ENCODE results near the gene CHAD.
"Not testable (repeated sequence)": the region's sequence is repeated elsewhere in the genome, so short reads cannot be mapped to it uniquely, and the experiment has no call there.

CHAD gene

DNA sequence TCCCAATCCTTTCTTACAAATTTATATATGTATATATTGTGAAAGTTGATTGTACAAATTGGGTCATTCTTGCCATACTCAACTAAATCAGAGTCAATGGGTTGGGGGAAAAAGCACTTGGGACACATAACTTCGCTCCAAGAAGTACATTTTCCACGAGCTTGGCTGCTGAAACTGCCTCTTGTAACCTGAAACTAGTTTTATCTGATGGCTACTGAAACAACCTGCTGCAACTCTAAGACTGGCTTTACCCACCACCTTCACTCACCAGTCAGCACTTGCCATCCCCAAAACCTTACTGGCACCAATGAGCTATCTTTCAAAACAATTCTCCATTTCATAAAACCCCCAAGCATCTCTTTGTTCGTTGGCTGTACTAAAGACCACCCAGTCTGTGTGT lies 25.1 kb upstream of the CHAD start:
- no peak for DNase-seq (ENCODE audit: low read depth in 2 of 2)

DNA sequence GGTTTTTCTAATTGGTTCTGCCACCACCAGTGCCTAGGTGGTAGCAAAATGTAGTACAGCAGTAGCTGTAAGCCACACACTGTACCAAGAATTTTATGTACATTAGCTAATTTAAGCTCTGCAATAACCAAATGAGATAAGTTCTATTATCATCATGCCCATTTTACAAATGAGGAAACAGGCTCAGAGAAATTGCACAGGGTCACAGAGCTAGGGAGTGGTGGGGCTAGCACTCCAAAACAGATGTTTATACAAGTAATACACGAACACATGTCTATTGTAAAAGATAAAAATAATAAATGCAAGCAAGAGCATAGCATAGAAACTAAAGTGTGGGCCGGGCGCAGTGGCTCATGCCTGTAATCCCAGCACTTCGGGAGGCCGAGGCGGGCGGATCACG lies 23.5 kb upstream of the CHAD start:
- no peak for DNase-seq (ENCODE audit: low read depth in 2 of 2)

DNA sequence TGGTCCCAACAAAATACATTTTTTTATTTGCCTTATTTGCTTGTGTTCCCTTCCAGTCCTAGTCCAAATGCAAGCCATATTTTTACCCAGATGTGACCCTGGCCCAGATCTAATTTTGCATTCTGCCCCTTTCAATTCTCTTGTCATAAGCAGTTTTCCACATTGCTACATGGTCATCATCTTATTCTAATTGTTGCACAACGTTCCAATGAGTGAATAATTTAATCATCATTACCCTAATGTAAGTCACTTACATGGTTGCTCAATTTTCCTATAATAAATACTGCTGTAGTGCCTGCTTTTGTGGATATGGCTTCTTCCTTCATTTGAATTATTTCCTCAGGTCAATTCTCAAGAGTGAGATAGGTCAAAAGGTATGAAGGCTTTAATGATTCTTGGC lies 22.8 kb upstream of the CHAD start:
- no peak for DNase-seq (ENCODE audit: low read depth in 2 of 2)

DNA sequence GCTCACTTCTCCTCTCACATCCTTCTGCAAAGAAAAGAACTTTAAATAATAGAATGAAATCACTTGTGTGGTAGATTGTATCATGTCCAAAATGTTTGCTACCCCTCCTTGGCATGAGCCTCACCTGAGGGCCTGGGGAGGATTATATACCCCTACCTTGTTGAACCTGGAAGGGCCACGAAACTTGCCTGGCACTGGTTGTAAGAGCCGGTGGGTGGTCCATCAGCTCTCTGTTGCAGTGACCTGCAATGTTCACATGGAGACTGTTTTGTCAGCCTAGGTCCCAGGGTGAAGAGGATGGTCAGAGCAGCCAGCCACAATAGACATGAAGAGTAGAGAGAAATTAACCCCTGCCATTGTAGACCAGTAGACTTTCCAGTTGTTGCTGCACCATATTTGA lies 20.2 kb upstream of the CHAD start:
- no peak for DNase-seq (ENCODE audit: low read depth in 2 of 2)

DNA sequence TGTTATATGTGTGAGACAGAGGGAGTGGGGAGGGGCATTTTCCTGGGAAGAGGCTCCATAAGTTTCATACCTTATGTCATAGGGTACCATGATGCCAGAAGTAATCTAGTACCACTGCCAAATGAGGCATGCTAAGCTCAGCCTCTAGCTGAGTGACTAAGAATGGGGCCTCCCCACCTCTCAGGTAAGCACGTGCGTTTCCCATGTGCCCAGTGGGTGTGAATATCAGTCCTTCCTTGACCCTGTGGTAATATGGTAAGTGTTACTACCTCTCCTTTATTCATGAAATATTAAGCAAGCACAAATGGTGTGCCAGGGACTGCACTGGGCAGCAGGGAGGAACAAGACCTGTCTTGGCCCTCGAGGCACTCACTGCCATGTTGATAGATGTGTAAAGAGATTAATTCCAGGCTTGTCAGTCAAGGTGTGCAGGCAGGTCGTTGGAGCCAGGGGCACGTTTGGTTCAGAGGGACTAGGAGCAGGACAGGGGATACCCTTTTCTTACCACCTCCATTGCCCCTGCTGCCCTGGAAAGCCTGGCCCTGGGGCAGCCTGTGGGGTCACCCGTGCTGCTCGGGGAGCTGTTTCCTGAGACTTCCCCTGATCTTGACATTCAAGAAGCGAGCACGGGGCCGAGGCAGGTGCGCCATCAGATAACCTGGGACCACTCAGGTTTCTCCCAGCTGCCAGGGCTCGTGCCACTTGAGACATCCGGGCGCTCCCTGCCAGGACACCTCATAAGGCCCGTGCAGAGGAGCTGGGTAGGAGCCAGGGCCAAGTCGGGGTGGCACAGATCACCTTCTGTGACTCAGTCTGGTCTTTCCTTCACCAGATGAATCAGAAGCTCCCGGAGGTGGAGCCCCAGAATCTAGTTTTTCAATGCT lies 18.8 kb upstream of the CHAD start:
- no peak for DNase-seq (ENCODE audit: low read depth in 2 of 2)

DNA sequence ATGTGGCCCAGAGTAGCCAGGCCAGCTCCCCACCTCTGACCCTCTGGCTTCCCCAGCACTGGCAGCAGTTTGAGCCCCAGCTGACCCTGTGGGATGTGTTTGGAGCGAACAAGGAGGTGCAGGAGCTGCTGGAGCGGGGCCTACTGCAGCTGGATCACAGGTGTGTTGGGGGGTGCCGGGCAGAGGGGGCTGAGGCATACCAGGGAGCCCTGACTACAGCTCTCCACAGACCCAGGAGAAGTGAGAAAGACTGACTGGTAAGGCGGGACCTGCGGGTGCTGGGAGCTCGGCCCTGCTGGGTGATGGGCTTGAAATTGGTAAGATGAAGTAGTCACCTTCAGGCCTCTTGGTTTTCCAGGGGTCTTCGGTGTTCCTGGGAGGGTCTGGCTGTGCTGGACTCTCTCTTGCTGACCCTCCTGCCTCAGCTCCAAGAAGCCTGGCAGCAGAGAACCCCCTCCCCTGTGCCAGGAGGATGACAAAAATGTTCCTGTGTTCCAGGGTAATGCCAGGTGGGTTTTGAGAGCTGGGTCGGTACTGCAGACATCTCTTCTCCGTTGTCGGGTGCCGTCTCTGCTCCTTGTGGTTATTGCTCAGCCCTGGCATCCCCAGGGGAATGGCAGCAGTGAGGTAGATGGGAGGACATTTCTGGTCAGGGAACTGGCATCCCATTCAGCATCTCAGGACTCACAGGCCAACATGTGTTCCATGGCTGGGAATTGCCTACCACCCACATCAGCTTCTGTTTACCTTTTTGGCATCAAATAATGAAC lies 15.9 kb upstream of the CHAD start:
- DNase-seq (ENCODE audit: low read depth in 2 of 2) = no peak

DNA sequence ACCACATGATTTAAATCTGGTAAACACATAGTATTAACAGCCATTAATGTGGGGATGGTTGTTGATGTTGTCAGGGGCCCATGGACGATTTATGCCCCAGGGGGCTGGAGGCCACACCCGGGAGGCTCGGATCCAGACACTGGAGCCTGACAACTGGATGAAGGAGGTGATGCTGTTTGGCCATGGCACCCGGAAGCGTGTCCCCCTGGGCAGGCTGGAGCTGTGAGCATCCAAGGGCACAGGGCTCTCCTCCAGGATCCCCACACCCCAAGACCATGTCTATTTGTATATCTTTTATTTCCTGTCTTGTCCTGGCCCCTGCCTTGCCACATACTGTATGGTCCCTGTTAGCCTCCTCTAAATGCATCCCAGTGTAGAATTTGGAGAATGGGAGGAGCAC lies 14.6 kb upstream of the CHAD start:
- DNase-seq (ENCODE audit: low read depth in 2 of 2) = no peak

DNA sequence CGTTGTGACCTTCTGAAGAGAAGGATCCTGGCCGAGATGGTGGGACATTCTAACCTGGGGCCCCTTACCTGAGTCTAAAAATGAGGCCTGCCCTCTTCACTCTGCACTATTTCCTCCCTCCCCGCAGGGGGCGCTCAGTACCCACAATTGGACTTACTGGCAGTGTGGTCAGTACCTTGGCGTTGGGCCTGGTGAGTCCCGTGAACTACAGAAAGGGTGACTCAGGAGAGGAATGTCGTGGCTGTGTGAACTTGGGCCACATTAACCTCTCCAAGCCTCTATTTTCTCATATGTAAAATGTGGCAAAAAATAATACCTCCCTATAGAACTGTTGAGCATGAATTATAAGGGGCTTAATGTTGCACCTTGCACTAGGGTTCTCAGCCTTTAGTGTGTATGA lies 13.8 kb upstream of the CHAD start:
- DNase-seq (ENCODE audit: low read depth in 2 of 2) = peak; percentile 52 to 74

DNA sequence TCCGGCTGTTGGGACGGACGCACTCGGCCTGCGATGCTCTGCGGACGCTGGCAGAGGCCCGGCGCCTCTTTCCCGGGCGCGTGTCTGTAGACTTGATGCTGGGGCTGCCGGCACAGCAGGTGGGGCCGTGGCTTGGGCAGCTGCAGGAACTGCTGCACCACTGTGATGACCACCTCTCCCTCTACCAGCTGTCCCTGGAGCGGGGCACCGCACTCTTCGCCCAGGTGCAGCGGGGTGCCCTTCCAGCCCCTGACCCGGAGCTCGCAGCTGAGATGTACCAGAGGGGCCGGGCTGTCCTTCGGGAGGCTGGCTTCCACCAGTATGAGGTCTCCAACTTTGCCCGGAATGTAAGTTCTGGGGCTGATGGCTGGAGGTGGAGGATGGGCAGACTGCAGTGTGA lies 13.4 kb upstream of the CHAD start:
- no peak for DNase-seq (ENCODE audit: low read depth in 2 of 2)

DNA sequence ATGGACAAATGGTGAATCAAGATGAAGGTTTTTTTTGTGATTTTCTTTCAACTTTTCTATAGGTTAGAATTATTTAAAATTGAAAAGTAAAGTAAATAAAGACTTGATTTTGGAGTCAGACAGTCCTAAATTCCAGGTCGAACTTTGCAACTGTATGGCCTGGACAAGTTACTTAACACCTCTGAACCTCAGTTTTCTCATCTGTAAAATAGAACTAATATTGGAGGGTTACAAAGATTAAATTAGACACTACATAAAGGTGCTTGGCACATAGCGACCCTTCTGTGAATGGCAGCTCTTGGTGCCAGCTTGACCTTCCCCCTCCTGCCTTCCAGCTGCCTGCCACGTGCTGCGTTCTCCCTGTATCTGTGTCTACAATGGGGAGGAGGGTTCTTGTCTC lies 13.0 kb upstream of the CHAD start:
- DNase-seq (ENCODE audit: low read depth in 2 of 2) = no peak

DNA sequence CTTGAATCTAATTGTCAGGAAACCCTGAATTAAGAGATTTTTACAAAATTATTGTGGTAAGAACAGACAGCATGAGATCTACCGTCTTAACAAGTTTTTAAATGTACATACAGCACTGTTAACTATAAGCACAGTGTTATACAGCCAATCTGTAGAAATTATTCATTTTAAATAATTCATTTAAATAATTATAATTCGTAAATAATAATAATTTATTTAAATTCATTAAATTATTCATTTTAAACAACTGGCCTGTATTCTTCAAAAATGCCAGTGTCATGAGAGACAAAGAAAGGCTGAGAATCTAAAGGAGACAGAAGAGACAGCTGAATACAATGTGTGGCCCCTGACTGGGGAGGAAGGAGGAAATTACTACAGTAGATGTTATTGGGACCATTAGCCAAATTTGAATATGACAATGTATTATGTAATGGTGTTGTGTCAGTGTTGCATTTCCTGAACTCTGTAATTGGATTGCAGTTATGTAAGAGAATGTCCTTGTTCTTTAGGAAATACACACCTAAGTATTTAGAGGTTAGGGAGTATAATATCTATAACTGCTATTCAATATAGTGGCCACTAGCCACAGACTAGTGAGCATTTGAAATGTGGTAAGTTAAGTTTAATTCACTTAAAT lies 12.3 kb upstream of the CHAD start:
- DNase-seq (ENCODE audit: low read depth in 2 of 2) = no peak

DNA sequence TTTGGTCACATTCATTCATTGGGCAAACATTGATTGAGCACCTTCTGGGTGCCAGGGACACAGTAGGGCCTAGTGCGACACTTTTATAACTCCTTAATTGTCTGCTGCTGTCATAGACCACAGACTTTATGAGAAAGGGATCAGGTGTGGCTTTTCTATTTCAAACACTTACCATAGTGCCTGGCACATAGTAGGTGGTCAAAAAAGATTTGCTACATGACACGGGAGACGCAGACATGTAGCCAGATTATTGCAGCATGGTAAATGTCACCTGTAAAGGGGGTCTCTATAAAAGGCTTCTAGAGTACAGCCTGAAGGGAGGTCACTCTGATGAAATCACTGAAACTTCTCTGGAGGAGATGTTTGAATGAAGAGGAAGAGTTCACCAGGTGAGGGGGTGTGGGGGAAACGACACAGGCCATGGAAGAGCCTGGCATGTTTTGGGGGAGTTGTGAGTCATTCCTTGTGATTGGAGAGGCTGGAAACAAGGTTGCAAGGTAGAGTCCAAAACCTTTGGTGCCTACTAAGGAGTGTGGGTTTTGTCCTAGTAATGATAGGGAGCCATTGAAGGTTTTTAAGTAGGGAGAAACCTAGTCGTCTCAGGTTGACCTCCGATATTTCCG lies 11.6 kb upstream of the CHAD start:
- DNase-seq (ENCODE audit: low read depth in 2 of 2) = no peak

DNA sequence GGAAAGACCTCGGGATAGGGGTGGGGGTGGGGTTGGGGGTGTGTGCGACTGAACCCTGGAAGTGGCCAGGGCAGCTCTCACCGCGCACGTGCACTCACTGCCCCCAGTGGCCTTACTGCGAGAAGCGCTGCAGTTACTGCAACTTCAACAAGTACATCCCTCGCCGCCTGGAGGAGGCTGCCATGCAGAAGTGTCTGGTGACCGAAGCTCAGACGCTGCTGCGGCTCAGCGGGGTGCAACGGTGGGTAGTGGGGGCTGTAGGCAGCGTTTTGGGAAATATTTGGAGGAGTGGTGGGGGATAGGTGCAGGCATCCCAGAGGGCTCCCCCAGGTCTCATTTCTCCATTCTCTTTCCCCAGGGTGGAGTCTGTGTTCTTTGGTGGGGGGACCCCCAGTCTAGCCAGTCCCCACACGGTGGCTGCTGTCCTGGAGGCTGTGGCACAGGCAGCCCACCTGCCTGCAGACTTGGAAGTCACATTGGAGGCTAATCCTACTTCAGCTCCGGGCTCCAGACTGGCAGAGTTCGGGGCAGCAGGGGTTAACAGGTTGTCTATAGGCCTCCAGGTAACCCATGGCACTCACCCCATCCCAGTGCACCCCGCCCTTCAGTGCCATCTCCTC lies 11.0 kb upstream of the CHAD start:
- peak; percentile 37 to 56 for DNase-seq (ENCODE audit: low read depth in 2 of 2)

DNA sequence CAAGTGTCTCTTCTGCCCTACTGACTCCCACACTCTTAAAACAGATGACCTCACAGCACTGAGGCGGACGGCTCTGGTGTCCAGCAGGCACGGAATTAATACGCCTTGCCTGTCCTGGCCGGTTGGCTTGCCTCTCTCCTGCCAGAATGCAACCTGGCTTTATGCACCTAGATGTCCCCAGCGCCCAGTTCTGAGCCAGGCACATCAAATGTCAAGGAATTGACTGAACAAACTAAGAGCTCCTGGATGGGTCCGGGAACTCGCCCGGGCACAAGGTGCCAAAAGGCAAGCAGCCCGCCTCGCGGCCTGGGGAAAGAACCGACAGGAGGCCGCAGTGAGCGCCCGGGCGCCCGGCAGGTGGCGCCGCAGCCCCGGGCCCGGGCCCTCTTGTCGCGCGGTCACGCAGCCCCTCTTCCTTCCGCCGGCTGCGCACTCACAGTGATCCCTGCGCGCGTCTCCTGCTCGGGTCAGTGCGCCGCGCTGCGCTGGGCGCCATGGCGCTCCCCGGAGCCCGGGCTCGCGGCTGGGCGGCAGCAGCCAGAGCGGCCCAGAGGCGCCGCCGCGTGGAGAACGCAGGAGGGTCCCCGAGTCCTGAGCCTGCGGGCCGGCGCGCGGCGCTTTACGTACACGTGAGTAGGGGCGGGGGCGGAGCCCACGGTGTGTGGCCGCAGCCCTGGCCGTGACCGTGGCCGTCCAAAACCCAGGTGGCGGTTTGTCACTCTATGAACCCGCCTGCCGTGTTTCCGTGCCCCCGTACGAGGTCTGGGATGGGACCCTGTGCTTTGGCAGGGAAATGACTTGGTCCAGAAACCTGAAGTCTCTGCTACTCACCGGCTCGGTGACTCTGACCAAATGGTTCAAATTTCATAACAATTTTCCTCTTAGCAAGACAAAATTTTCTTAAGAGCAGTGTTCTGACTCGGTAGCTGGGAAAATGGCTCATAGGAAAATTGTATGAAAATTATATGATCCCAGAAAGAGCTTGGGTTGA lies 10.0 kb upstream of the CHAD start, which contains the start of gene RSAD1:
Gene RSAD1 (plus strand): TSS at position 470 of the 991 bp plus-strand sequence. CDS start 25 bp downstream, at position 495.
- peak; percentile 74 to 77 for DNase-seq (ENCODE audit: low read depth in 2 of 2)

DNA sequence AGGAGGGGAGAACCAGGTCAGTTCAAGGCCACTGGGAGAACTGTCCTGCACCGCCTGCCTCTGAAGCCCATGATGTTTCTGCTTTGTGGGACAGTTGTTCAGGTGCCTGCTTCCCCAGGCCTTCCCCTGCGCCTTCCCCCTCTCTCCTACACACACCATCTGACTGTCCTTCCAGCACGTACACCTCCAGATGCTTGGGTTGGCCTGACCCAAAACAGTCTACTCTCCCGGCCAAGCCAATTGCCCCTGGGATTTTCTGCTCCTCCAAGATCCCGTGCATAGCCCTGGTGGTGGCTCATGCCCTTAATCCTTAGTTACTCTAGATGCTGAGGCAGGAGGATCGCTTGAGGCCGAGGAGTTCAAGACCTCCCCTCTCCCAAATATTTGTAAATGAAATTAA lies 9.3 kb upstream of the CHAD start:
- no peak for DNase-seq (ENCODE audit: low read depth in 2 of 2)

DNA sequence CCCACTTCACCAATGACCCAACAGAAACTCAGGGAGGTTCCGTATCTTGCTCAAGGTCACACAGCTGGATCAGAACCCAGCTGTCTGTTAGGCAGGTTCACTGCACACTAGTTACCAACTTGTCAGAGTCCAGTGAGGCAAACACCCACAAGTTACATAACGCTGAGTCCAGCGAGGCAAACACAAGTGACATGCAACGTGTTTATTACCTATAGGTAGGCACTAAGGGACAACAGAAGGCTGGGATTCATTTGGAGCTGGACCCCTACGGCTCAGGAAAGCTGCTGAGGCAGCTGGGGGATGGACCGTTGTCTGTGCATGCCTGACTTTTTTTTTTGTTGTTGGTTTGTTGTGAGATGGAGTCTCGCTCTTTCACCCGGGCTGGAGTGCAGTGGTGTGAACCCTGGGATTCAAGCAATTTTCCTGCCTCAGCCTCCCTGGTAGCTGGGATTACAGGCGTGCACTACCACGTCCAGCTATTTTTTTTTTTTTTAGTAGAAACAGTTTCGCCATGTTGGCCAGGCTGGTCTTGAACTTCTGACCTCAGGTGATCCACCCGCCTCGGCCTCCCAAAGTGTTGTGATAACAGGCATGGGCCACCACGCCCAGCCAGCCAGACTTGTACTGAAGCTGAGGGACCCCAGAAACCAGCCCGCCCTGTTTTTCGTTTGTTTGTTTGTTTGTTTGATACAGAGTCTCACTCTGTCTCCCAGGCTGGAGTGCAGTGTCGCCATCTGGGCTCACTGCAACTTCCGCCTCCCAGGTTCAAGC lies 8.1 kb upstream of the CHAD start:
- no peak for DNase-seq (ENCODE audit: low read depth in 2 of 2)

DNA sequence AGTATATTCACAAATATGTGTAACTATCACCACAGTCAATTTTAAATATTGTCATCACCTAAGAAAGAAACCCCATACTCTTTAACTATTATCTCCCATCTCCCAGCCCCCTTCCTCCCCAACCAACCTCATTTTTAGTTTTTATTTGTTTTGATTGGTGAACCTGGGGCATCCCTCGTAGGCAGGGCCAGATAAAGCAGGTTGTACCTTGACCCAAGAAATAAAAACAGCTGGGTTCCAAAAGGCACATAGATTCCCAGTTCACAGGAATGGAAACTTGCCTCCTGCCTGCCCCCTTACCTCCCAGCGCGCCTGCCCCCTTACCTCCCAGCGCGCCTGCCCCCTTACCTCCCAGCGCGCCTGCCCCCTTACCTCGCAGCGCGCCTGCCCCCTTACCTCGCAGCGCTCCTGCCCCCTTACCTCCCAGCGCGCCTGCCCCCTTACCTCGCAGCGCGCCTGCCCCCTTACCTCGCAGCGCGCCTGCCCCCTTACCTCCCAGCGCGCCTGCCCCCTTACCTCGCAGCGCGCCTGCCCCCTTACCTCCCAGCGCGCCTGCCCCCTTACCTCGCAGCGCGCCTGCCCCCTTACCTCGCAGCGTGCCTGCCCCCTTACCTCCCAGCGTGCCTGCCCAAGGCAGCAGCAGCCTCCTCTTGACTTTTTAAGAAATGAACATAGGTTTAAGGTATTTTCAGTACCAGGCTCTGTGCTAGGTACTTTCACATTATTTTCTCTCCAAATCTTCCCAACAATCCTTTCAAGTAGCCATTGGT lies 7.3 kb upstream of the CHAD start:
- DNase-seq (ENCODE audit: low read depth in 2 of 2) = not testable (repeated sequence)

DNA sequence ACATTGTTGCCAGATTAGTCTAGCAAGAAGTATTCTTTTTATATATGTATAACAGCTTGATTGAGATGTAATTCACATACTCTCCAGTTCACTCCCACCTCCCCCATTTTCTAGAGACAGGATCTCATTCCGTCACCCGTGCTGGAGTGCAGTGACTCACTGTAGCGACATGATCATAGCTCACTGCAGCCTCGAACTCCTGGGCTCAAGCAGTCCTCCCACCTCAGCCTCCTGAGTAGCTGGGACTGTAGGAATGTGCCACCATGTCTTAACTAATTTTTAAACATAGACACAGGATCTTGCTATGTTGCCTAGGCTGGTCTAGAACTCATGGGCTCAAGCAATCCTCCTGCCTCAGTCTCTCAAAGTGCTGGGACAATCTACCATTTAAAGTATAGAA lies 6.7 kb upstream of the CHAD start:
- DNase-seq (ENCODE audit: low read depth in 2 of 2) = no peak

DNA sequence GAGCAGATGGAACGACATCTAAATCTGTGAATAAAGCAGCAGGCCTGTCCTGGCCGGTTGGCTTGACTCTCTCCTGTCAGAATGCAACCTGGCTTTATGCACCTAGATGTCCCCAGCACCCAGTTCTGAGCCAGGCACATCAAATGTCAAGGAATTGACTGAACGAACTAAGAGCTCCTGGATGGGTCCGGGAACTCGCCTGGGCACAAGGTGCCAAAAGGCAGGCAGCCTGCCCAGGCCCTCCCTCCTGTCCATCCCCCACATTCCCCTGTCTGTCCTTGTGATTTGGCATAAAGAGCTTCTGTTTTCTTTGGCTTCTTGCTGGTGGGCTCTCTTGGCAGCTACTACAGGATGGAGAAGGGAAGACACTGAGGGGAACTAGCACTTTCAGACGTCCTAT lies 5.8 kb upstream of the CHAD start:
- DNase-seq (ENCODE audit: low read depth in 2 of 2) = no peak

Measured in activated CD4-positive, alpha-beta T cell treated with anti-CD3 and anti-CD28 coated beads for 24 hours (primary cell).